Pancreas (tissue), 10 donors: ENCODE results near the gene ANGPTL2. TPM values are rescaled to one million over a fixed set of nuclear protein-coding genes. Genes with fewer than 3 reads are reported as not detected.
A peak's percentile ranks its signal among the peaks of the same experiment; 100 is the strongest.

Source experiments
- ATAC-seq, 4 donors: fragments of 200-7000 bp; cut with Tn5 transposase; one replicate each; pipeline versions ENCODE4 v1.8.0 to v1.9.1; 2020; ENCODE audit warnings: mild to moderate bottlenecking in 4 of 4, moderate library complexity in 4 of 4
- DNase-seq, 6 donors: peaks; one replicate each; pipeline ENCODE4 v3.0.0-alpha.2; 2020
- FAIRE-seq: peaks from 2 replicates; lab custom pipeline; 2012; peaks lifted over from hg19 to GRCh38; lab: Jason Lieb, UNC
- H3K27ac ChIP-seq, 4 donors: fragments of 200-600 bp; sonication (generic); 1 replicate in 3 of 4; 2 replicates in 1 of 4; pipeline versions ENCODE4 v1.5.0 to v1.8.0; 2020
- H3K27me3 ChIP-seq, 4 donors: fragments of 200-600 bp; one replicate each; pipeline ENCODE4 v1.8.0; 2021
- H3K36me3 ChIP-seq, 3 donors: fragments of 200-600 bp; sonication (generic) in 1 of 3; one replicate each; pipeline versions ENCODE4 v1.5.0 to v1.8.0; 2020 to 2021
- H3K4me1 ChIP-seq, 3 donors: fragments of 200-600 bp; one replicate each; pipeline ENCODE4 v1.8.0; 2021
- H3K4me3 ChIP-seq, 4 donors: fragments of 200-600 bp; sonication (generic) in 2 of 4; one replicate each; pipeline versions ENCODE4 v1.5.0 to v1.8.0; 2020 to 2021
- H3K9me3 ChIP-seq, 4 donors: fragments of 200-600 bp; one replicate each; pipeline ENCODE4 v1.8.0; 2021
- CTCF ChIP-seq, 4 donors: fragments of 200-600 bp; sonication (generic) in 3 of 4; IDR thresholded peaks; one replicate each; pipeline versions ENCODE4 v1.5.0 to v1.8.0; 2021; ENCODE audit warnings: antibody characterized with exemption in 4 of 4
- WGBS, 2 donors: extraction: QIAGEN DNeasy Blood & Tissue Kit; methylation state at CpG; one replicate each; pipeline ENCODE4 v1.1.7; 2013; 5-methylcytosine and 5-hydroxymethylcytosine counted together
- intact Hi-C, 3 donors: fragments of 100-400 bp; cut with DNase I; formaldehyde crosslinking; loops; one replicate each; pipeline versions ENCODE4 v1.11.1 to v1.14.2; 2022
- polyA plus RNA-seq, 2 donors: library from polyadenylated mRNA; stranded (reverse); fragments of 200-250 nt; gene quantifications; one replicate each; pipeline ENCODE4 v1.2.3, GENCODE V29; 2013
- total RNA-seq, 6 donors: library from RNA; stranded (reverse); fragmentation: NEBNext Ultra II Directional in 4 of 6; extraction: Animal tissue kit (Norgen Biotek cat#: 25700) in 4 of 6; gene quantifications; one replicate each; pipeline versions ENCODE4 v1.2.1 to v1.2.4, GENCODE V29; 2021 to 2023
- donor health status: healthy with polysubstance abuse.
- donor health status: DM: no; HTN: no; CAD: no; lungs with moderate emphysema.
- donor health status: DM: no; HTN: no; CAD: no.
- donor health status: control.
- donor health status: control.
- donor health status: Bipolar disorder and iron deficiency.
- donor health status: DM: yes; HTN: yes; CAD: no.
- donor health status: DM: no; HTN: no; CAD: no.
- donor health status: DM: no; HTN: no; CAD: no.
- donor health status: DM: yes; HTN: yes; CAD: no.

Gene ANGPTL2
- total and polyA plus RNA-seq, 8 donors: 1.2 to 4.6 (median 2.3) TPM

GRCh38 chr9:127137640-127138360, 15.4 kb upstream of the ANGPTL2 start:
- ATAC-seq: no peak
- no peak for FAIRE-seq
- WGBS, 2 donors: 92 to 93% methylated on average over 11 of the region's 11 CpGs
- Histone ChIP-seq H3K4me3 (no peak overlapping the region), H3K36me3 (no peaks in the 10 kb centered on the region), H3K27ac (no peak overlapping the region), H3K9me3 (no peaks in the 10 kb centered on the region), H3K4me1 (peaks cover 0 to 3% (median 0%) of the 10 kb centered on the region in 3 donors), H3K27me3 (no peaks in the 10 kb centered on the region)
- intact Hi-C loops: no loop called here
- peak in 1 of 6 donors; percentile 29 for DNase-seq
- no peak for TF ChIP-seq CTCF (IDR thresholded peaks at IDR 0.05)

GRCh38 chr9:127136880-127137639, 14.6 kb upstream of the ANGPTL2 start:
- DNase-seq: no peak
- Histone ChIP-seq H3K36me3 (no peaks in the 10 kb centered on the region), H3K4me3 (no peak overlapping the region), H3K27ac (no peak overlapping the region), H3K27me3 (no peaks in the 10 kb centered on the region), H3K4me1 (no peaks in the 10 kb centered on the region), H3K9me3 (no peaks in the 10 kb centered on the region)
- intact Hi-C loops: no loop called here
- no peak for FAIRE-seq
- ATAC-seq: no peak
- no peak for TF ChIP-seq CTCF (IDR thresholded peaks at IDR 0.05)
- 92 to 93% methylated on average over 5 of the region's 5 CpGs for WGBS, 2 donors

DNA sequence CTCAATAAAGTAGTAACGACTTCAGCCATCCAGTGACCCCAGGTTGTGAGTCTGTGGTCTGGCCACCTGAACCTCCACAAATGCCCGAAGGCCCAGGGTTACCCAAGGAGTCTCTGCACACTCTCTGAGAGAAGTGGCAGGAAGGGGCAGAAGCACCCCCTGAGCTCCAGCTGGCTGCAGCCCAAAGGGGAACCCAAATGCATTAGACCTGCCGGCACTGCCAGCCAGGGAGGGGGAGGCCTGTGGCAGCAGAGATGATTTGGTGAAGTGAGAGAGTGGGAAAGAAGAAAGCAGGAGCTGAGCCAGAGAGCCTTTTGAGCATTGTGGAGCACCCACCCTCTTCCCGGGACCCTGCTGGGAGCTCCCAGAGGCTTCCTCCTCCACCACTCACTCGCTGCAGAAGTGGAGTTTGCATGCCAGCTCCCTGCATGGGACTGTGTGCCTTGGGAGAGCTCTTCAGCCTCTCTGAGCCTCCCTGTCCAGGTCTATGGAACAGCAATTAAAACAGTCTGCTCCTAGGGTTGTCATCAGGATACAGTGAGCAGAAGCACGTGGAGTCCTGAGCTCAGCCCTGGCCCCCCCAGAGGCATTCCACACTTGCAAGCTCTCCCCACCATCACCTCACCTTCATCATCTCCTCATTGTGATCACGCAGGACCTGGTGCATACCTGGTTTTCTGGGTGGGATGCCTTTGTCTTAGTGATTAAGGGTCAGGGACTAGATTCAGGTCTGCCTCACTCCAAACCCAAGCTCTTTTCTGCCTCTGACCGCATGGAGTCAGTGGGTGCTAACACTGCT, 13.8 kb upstream of the ANGPTL2 start:
- DNase-seq: peak in 1 of 6 donors; percentile 44
- TF ChIP-seq CTCF (IDR thresholded peaks at IDR 0.05): no peak
- no peaks in the 10 kb centered on the region for H3K4me1 ChIP-seq
- no peak overlapping the region for H3K27ac ChIP-seq
- H3K9me3 ChIP-seq: no peaks in the 10 kb centered on the region
- intact Hi-C loops: no loop called here
- 92 to 94% methylated on average over 8 of the region's 8 CpGs for WGBS, 2 donors
- ATAC-seq: no peak
- no peak for FAIRE-seq
- H3K36me3 ChIP-seq: no peaks in the 10 kb centered on the region
- no peak overlapping the region for H3K4me3 ChIP-seq
- H3K27me3 ChIP-seq: no peaks in the 10 kb centered on the region

GRCh38 chr9:127135056-127135745, 12.8 kb upstream of the ANGPTL2 start:
- Histone ChIP-seq H3K27me3 (no peaks in the 10 kb centered on the region), H3K9me3 (no peaks in the 10 kb centered on the region), H3K4me1 (no peaks in the 10 kb centered on the region), H3K27ac (no peak overlapping the region), H3K4me3 (no peak overlapping the region), H3K36me3 (no peaks in the 10 kb centered on the region)
- FAIRE-seq (no peak), ATAC-seq (no peak), DNase-seq (peak in 1 of 6 donors; percentile 37)
- TF ChIP-seq CTCF (IDR thresholded peaks at IDR 0.05): no peak
- 59 to 94% methylated on average over 4 of the region's 4 CpGs for WGBS, 2 donors
- intact Hi-C loops: no loop called here
